OCI-LY7 (cell line): ENCODE results near the gene SHOX. TPM values are rescaled to one million over a fixed set of nuclear protein-coding genes. Genes with fewer than 3 reads are reported as not detected.

Experiments used
- BruUV-seq: library from RNA; stranded (reverse); fragments of 400-500 nt; replicated peaks from 2 replicates; lab custom pipeline; 2021; lab: Mats Ljungman, UMichigan
- CTCF ChIA-PET: fragments of 300-600 bp; sonication (Branson Sonifier 250); formaldehyde crosslinking; loops from one replicate; lab custom pipeline; 2022; ENCODE audit warnings: antibody characterized with exemption; ENCODE audit not compliant: unreplicated experiment; lab: Charles Lee
- POLR2A ChIA-PET: fragments of 300-600 bp; sonication (Branson Sonifier 250); formaldehyde crosslinking; loops from one replicate; lab custom pipeline; 2022; ENCODE audit warnings: antibody characterized with exemption; lab: Charles Lee
- DNase-seq: peaks from one replicate; pipeline ENCODE4 v3.0.0-alpha.2; 2015; ENCODE audit warnings: low spot score
- H2AFZ ChIP-seq: fragments of 200-600 bp; sonication (generic), shearing (Covaris generic); 2 replicates; pipeline ENCODE4 v1.6.1; 2014; ENCODE audit warnings: mild to moderate bottlenecking, antibody characterized with exemption, low read length, moderate library complexity
- H3K27ac ChIP-seq: fragments of 200-600 bp; sonication (generic); 2 replicates; pipeline ENCODE4 v1.5.1; 2014; ENCODE audit warnings: mixed run types, low read depth, mild to moderate bottlenecking, moderate library complexity, low read length, inconsistent platforms; ENCODE audit not compliant: poor library complexity, severe bottlenecking
- H3K36me3 ChIP-seq: fragments of 200-600 bp; sonication (generic); 2 replicates; pipeline ENCODE4 v1.6.1; 2014; ENCODE audit warnings: mild to moderate bottlenecking, antibody characterized with exemption, low read length, moderate library complexity, mixed read lengths; ENCODE audit not compliant: insufficient read depth
- H3K4me1 ChIP-seq: fragments of 200-600 bp; sonication (generic); 2 replicates; pipeline ENCODE4 v1.5.1; 2014; ENCODE audit warnings: mild to moderate bottlenecking, low read length; ENCODE audit not compliant: insufficient read depth, poor library complexity, severe bottlenecking
- H3K4me2 ChIP-seq: fragments of 200-600 bp; sonication (generic); 2 replicates; pipeline ENCODE4 v1.6.1; 2014; ENCODE audit warnings: mild to moderate bottlenecking, low read length
- H3K4me3 ChIP-seq: fragments of 200-600 bp; sonication (generic); 2 replicates; pipeline ENCODE4 v1.5.1; 2014; ENCODE audit warnings: mild to moderate bottlenecking, low read depth, low read length; ENCODE audit not compliant: poor library complexity, severe bottlenecking
- H3K79me2 ChIP-seq: fragments of 200-600 bp; sonication (generic); 2 replicates; pipeline ENCODE4 v1.6.1; 2016; ENCODE audit warnings: low read depth, mild to moderate bottlenecking, low read length, moderate library complexity, mixed read lengths; ENCODE audit not compliant: insufficient read depth
- H3K9me2 ChIP-seq: fragments of 200-600 bp; sonication (generic); 2 replicates; pipeline ENCODE4 v1.6.1; 2016; ENCODE audit warnings: mild to moderate bottlenecking, low read length, mixed read lengths; ENCODE audit not compliant: insufficient read depth
- H3K9me3 ChIP-seq: fragments of 200-600 bp; sonication (generic); 2 replicates; pipeline ENCODE4 v1.6.1; 2014; ENCODE audit warnings: mild to moderate bottlenecking, mixed run types, low read length, mixed read lengths
- H4K20me1 ChIP-seq: fragments of 200-600 bp; sonication (generic); 2 replicates; pipeline ENCODE4 v1.6.1; 2014; ENCODE audit warnings: mild to moderate bottlenecking, antibody characterized with exemption, low read length, moderate library complexity, mixed read lengths; ENCODE audit not compliant: insufficient read depth
- CTCF ChIP-seq: fragments of 200-600 bp; sonication (generic); conservative IDR thresholded peaks from 2 replicates; pipeline ENCODE4 v1.5.1; 2014; ENCODE audit warnings: mild to moderate bottlenecking, antibody characterized with exemption, low read length, moderate library complexity, mixed read lengths
- EZH2phosphoT487 ChIP-seq: fragments of 200-600 bp; sonication (generic); IDR thresholded peaks from 2 replicates; pipeline ENCODE4 v1.6.1; 2018; ENCODE audit warnings: low read depth, borderline replicate concordance, mild to moderate bottlenecking, mixed run types, antibody characterized with exemption, low read length, moderate library complexity, mixed read lengths
- intact Hi-C: fragments of 100-400 bp; cut with micrococcal nuclease; formaldehyde crosslinking; loops from one replicate; pipeline ENCODE4 v1.10.0; 2022; ENCODE audit not compliant: unreplicated experiment
- total RNA-seq, 2 experiments: library from RNA; depleted of rRNA in 1 of 2; stranded (reverse); fragments of >200 nt in 1 of 2; shearing (Covaris generic) in 1 of 2; gene quantifications; 2 replicates each; pipeline ENCODE4 v1.2.3, GENCODE V29; 2014 to 2022

The SHOX gene
- total RNA-seq, 2 experiments from 2014 or later = not detected

GRCh38 chrX:642436-643240 lies 12.0 kb downstream of the SHOX start:
- no peaks in the 10 kb centered on the region for H3K9me3 ChIP-seq
- H2AFZ ChIP-seq = no peak overlapping the region
- no peak overlapping the region for H3K4me3 ChIP-seq
- H3K27ac ChIP-seq = no peak overlapping the region
- H3K9me2 ChIP-seq = no peaks in the 10 kb centered on the region
- H4K20me1 ChIP-seq = no peaks in the 10 kb centered on the region
- TF ChIP-seq EZH2phosphoT487 = no peak
- TF ChIP-seq CTCF = no peak
- no peaks in the 10 kb centered on the region for H3K36me3 ChIP-seq
- ChIA-PET CTCF (no interaction called here), POLR2A (no interaction called here)
- BruUV-seq = no TSS peak
- DNase-seq = no peak
- intact Hi-C loops = no loop called here
- H3K79me2 ChIP-seq = no peaks in the 10 kb centered on the region
- no peaks in the 10 kb centered on the region for H3K4me1 ChIP-seq
- H3K4me2 ChIP-seq = no peak overlapping the region

GRCh38 chrX:643241-643595 lies 12.6 kb downstream of the SHOX start:
- POLR2A ChIA-PET = no interaction called here

More at GRCh38 chrX:643241-643595, 12.6 kb downstream of the SHOX start:
- intact Hi-C loops = no loop called here
- TF ChIP-seq CTCF (no peak), EZH2phosphoT487 (no peak)
- Histone ChIP-seq H4K20me1 (no peaks in the 10 kb centered on the region), H3K9me2 (no peaks in the 10 kb centered on the region), H3K27ac (no peak overlapping the region), H3K9me3 (no peaks in the 10 kb centered on the region), H3K4me1 (no peaks in the 10 kb centered on the region), H3K4me2 (no peak overlapping the region), H3K79me2 (no peaks in the 10 kb centered on the region), H3K4me3 (no peak overlapping the region), H2AFZ (no peak overlapping the region), H3K36me3 (no peaks in the 10 kb centered on the region)
- CTCF ChIA-PET = no interaction called here
- no TSS peak for BruUV-seq
- no peak for DNase-seq
